Skeletal muscle satellite cell (primary cell): ENCODE results near the gene SNRNP70.
"Not testable (repeated sequence)": the region's sequence is repeated elsewhere in the genome, so short reads cannot be mapped to it uniquely, and the experiment has no call there.

Source experiments
- H3K27me3 ChIP-seq: 2 replicates; pipeline ENCODE4 v1.7.0; 2013; ENCODE audit warnings: low read length; ENCODE audit not compliant: control insufficient read depth, insufficient read depth
- H3K36me3 ChIP-seq: 2 replicates; pipeline ENCODE4 v1.7.0; 2013; ENCODE audit warnings: mild to moderate bottlenecking, control low read depth, low read length; ENCODE audit not compliant: insufficient read depth
- H3K4me1 ChIP-seq: 2 replicates; pipeline ENCODE4 v1.7.0; 2013; ENCODE audit warnings: low read length; ENCODE audit not compliant: control insufficient read depth, insufficient read depth
- H3K4me2 ChIP-seq: 2 replicates; pipeline ENCODE4 v1.7.0; 2013; ENCODE audit warnings: mild to moderate bottlenecking, low read length
- H3K4me3 ChIP-seq: 2 replicates; pipeline ENCODE4 v1.7.0; 2013; ENCODE audit warnings: low read length
- H3K9ac ChIP-seq: 2 replicates; pipeline ENCODE4 v1.7.0; 2013; ENCODE audit warnings: mild to moderate bottlenecking, low read depth, low read length, moderate library complexity
- H3K9me3 ChIP-seq: replicated peaks from 2 replicates; pipeline ENCODE4 v1.7.0; 2013; ENCODE audit warnings: mild to moderate bottlenecking, control low read depth, low read length

The SNRNP70 gene

GRCh38 chr19:49065905-49066512, 19.2 kb upstream of the SNRNP70 start:
- Histone ChIP-seq H3K27me3 (peaks cover 25% of the 10 kb centered on the region), H3K9ac (no peak overlapping the region), H3K4me3 (no peak overlapping the region), H3K36me3 (no peaks in the 10 kb centered on the region), H3K4me1 (peaks cover 5% of the 10 kb centered on the region), H3K9me3 (no peaks in the 10 kb centered on the region), H3K4me2 (no peak overlapping the region)

DNA sequence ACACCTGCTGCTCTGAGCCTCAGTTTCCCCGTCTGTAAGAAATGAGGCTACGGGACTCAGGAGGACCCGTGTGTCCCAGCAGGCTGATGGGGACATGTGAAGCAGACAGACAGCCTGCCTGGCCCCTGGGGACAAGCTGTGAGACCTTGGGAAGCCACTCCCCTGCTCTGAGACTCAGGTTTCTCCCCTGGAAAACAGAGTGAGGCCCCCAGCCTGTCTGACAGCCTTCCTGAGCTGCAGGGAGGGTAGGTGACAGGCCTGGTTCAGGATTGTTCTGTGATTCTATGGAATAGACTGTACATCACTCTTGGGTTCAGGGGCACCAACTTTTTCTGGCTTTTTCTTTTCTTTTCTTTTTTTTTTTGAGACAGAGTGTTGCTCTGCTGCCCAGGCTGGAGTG, 17.7 kb upstream of the SNRNP70 start:
- Histone ChIP-seq H3K4me1 (peaks cover 5% of the 10 kb centered on the region), H3K4me3 (no peak overlapping the region), H3K27me3 (peaks cover 36% of the 10 kb centered on the region), H3K36me3 (no peaks in the 10 kb centered on the region), H3K4me2 (no peak overlapping the region), H3K9ac (no peak overlapping the region), H3K9me3 (no peaks in the 10 kb centered on the region)

DNA sequence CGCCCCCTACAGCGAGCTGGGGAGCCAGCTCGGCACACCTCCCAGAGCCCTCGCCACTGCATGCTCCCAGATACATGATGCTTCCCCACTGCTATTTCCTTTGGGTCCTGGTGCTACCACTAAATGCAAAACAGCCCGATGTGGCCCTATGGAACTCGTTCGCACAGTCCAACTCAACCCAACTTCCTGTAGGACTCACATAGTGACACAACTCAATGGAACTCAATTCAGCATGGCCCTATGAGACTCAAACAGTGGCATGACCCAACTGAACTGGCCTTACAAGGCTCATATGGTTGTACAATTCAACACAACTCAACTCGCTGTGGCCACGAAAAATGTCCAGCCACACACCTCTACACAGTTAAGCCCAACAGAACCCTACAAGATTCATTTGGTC, 16.2 kb upstream of the SNRNP70 start:
- peaks cover 42% of the 10 kb centered on the region for H3K27me3 ChIP-seq
- no peak overlapping the region for H3K4me2 ChIP-seq
- H3K36me3 ChIP-seq = no peaks in the 10 kb centered on the region

GRCh38 chr19:49070416-49070815, 14.8 kb upstream of the SNRNP70 start:
- Histone ChIP-seq H3K4me3 (no peak overlapping the region), H3K9me3 (no peaks in the 10 kb centered on the region), H3K36me3 (no peaks in the 10 kb centered on the region), H3K4me1 (no peaks in the 10 kb centered on the region), H3K4me2 (no peak overlapping the region), H3K9ac (no peak overlapping the region), H3K27me3 (peaks cover 34% of the 10 kb centered on the region)

More for the DNA sequence above, 16.2 kb upstream of the SNRNP70 start:
- Histone ChIP-seq H3K4me1 (peaks cover 5% of the 10 kb centered on the region), H3K9me3 (no peaks in the 10 kb centered on the region), H3K4me3 (no peak overlapping the region), H3K9ac (no peak overlapping the region)

GRCh38 chr19:49071860-49072547, 13.2 kb upstream of the SNRNP70 start:
- Histone ChIP-seq H3K4me3 (peak overlapping the region; percentile 30), H3K9me3 (no peaks in the 10 kb centered on the region), H3K4me1 (no peaks in the 10 kb centered on the region), H3K4me2 (peak overlapping the region; percentile 56), H3K9ac (no peak overlapping the region), H3K36me3 (no peaks in the 10 kb centered on the region), H3K27me3 (peaks cover 28% of the 10 kb centered on the region)

- Histone ChIP-seq H3K4me2 (no peak overlapping the region), H3K4me1 (no peaks in the 10 kb centered on the region), H3K9ac (no peak overlapping the region), H3K27me3 (peaks cover 23% of the 10 kb centered on the region), H3K9me3 (no peaks in the 10 kb centered on the region), H3K36me3 (no peaks in the 10 kb centered on the region), H3K4me3 (no peak overlapping the region)
These were observed 11.5 kb upstream of the SNRNP70 start for GRCh38 chr19:49073514-49074378.

GRCh38 chr19:49074869-49075268, 10.4 kb upstream of the SNRNP70 start:
- H3K4me3 ChIP-seq, H3K4me1 ChIP-seq, H3K9ac ChIP-seq, H3K9me3 ChIP-seq, H3K36me3 ChIP-seq, H3K4me2 ChIP-seq: not testable (repeated sequence)
- peaks cover 23% of the 10 kb centered on the region for H3K27me3 ChIP-seq

- Histone ChIP-seq H3K4me3 (no peak overlapping the region), H3K4me1 (peaks cover 4% of the 10 kb centered on the region)
These were observed 4.9 kb upstream of the SNRNP70 start for GRCh38 chr19:49080392-49080791.

DNA sequence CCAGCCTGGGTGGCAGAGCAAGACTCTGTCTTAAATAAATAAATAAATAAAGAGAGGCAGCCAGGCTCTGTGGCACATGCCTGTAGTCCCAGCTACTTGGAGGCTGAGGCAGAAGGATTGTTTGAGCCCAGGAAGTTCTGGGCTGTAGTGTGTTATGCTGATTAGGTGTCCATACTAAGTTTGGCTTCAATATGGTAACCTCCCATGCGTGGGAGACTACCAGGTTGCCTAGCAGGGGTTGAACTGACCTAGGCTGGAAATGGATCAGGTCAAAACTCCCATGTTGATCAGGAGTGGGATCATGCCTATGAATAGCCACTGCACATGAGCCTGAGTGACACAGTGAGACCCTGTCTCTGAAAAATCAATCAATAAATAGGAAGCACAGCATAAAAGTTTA, 4.0 kb upstream of the SNRNP70 start:
- H3K4me1 ChIP-seq = peaks cover 5% of the 10 kb centered on the region
- no peaks in the 10 kb centered on the region for H3K9me3 ChIP-seq
- H3K4me2 ChIP-seq = no peak overlapping the region
- peaks cover 3% of the 10 kb centered on the region for H3K27me3 ChIP-seq
- H3K36me3 ChIP-seq = peaks cover under 1% of the 10 kb centered on the region
- H3K4me3 ChIP-seq = no peak overlapping the region
- H3K9ac ChIP-seq = no peak overlapping the region

More at GRCh38 chr19:49080392-49080791, 4.9 kb upstream of the SNRNP70 start:
- H3K4me2 ChIP-seq = no peak overlapping the region
- no peaks in the 10 kb centered on the region for H3K36me3 ChIP-seq
- H3K9me3 ChIP-seq = no peaks in the 10 kb centered on the region
- no peak overlapping the region for H3K9ac ChIP-seq
- peaks cover 3% of the 10 kb centered on the region for H3K27me3 ChIP-seq

- peak overlapping the region; percentile 93 for H3K9ac ChIP-seq
- H3K4me3 ChIP-seq = peak overlapping the region; percentile 91
- H3K4me1 ChIP-seq = peaks cover 17% of the 10 kb centered on the region
- H3K4me2 ChIP-seq = peak overlapping the region; percentile 100
- peaks cover 22% of the 10 kb centered on the region for H3K36me3 ChIP-seq
- no peaks in the 10 kb centered on the region for H3K9me3 ChIP-seq
- peaks cover 3% of the 10 kb centered on the region for H3K27me3 ChIP-seq
These were observed 838 bp upstream of the SNRNP70 start for GRCh38 chr19:49084206-49085019.

GRCh38 chr19:49085868-49086232, 599 bp downstream of the SNRNP70 start:
- Histone ChIP-seq H3K9me3 (no peaks in the 10 kb centered on the region), H3K9ac (peak overlapping the region; percentile 93), H3K4me1 (peaks cover 17% of the 10 kb centered on the region), H3K27me3 (peaks cover 3% of the 10 kb centered on the region), H3K4me2 (peak overlapping the region; percentile 100), H3K4me3 (peak overlapping the region; percentile 91), H3K36me3 (peaks cover 33% of the 10 kb centered on the region)
